OCI-LY7 (cell line): Measurements from ENCODE around the gene PALD1. TPM values are rescaled to one million over a fixed set of nuclear protein-coding genes. Genes with fewer than 3 reads are reported as not detected.

ENCODE experiments used
- BruUV-seq: library from RNA; stranded (reverse); fragments of 400-500 nt; replicated peaks from 2 replicates; lab custom pipeline; 2021; lab: Mats Ljungman, UMichigan
- CTCF ChIA-PET: fragments of 300-600 bp; sonication (Branson Sonifier 250); formaldehyde crosslinking; loops from one replicate; lab custom pipeline; 2022; ENCODE audit warnings: antibody characterized with exemption; ENCODE audit not compliant: unreplicated experiment; lab: Charles Lee
- POLR2A ChIA-PET: fragments of 300-600 bp; sonication (Branson Sonifier 250); formaldehyde crosslinking; loops from one replicate; lab custom pipeline; 2022; ENCODE audit warnings: antibody characterized with exemption; lab: Charles Lee
- DNase-seq: peaks from one replicate; pipeline ENCODE4 v3.0.0-alpha.2; 2015; ENCODE audit warnings: low spot score
- H2AFZ ChIP-seq: fragments of 200-600 bp; sonication (generic), shearing (Covaris generic); 2 replicates; pipeline ENCODE4 v1.6.1; 2014; ENCODE audit warnings: mild to moderate bottlenecking, antibody characterized with exemption, low read length, moderate library complexity
- H3K27ac ChIP-seq: fragments of 200-600 bp; sonication (generic); 2 replicates; pipeline ENCODE4 v1.5.1; 2014; ENCODE audit warnings: mixed run types, low read depth, mild to moderate bottlenecking, moderate library complexity, low read length, inconsistent platforms; ENCODE audit not compliant: poor library complexity, severe bottlenecking
- H3K36me3 ChIP-seq: fragments of 200-600 bp; sonication (generic); 2 replicates; pipeline ENCODE4 v1.6.1; 2014; ENCODE audit warnings: mild to moderate bottlenecking, antibody characterized with exemption, low read length, moderate library complexity, mixed read lengths; ENCODE audit not compliant: insufficient read depth
- H3K4me1 ChIP-seq: fragments of 200-600 bp; sonication (generic); 2 replicates; pipeline ENCODE4 v1.5.1; 2014; ENCODE audit warnings: mild to moderate bottlenecking, low read length; ENCODE audit not compliant: insufficient read depth, poor library complexity, severe bottlenecking
- H3K4me2 ChIP-seq: fragments of 200-600 bp; sonication (generic); 2 replicates; pipeline ENCODE4 v1.6.1; 2014; ENCODE audit warnings: mild to moderate bottlenecking, low read length
- H3K4me3 ChIP-seq: fragments of 200-600 bp; sonication (generic); 2 replicates; pipeline ENCODE4 v1.5.1; 2014; ENCODE audit warnings: mild to moderate bottlenecking, low read depth, low read length; ENCODE audit not compliant: poor library complexity, severe bottlenecking
- H3K79me2 ChIP-seq: fragments of 200-600 bp; sonication (generic); 2 replicates; pipeline ENCODE4 v1.6.1; 2016; ENCODE audit warnings: low read depth, mild to moderate bottlenecking, low read length, moderate library complexity, mixed read lengths; ENCODE audit not compliant: insufficient read depth
- H3K9me2 ChIP-seq: fragments of 200-600 bp; sonication (generic); 2 replicates; pipeline ENCODE4 v1.6.1; 2016; ENCODE audit warnings: mild to moderate bottlenecking, low read length, mixed read lengths; ENCODE audit not compliant: insufficient read depth
- H3K9me3 ChIP-seq: fragments of 200-600 bp; sonication (generic); 2 replicates; pipeline ENCODE4 v1.6.1; 2014; ENCODE audit warnings: mild to moderate bottlenecking, mixed run types, low read length, mixed read lengths
- H4K20me1 ChIP-seq: fragments of 200-600 bp; sonication (generic); 2 replicates; pipeline ENCODE4 v1.6.1; 2014; ENCODE audit warnings: mild to moderate bottlenecking, antibody characterized with exemption, low read length, moderate library complexity, mixed read lengths; ENCODE audit not compliant: insufficient read depth
- EZH2phosphoT487 ChIP-seq: fragments of 200-600 bp; sonication (generic); IDR thresholded peaks from 2 replicates; pipeline ENCODE4 v1.6.1; 2018; ENCODE audit warnings: low read depth, borderline replicate concordance, mild to moderate bottlenecking, mixed run types, antibody characterized with exemption, low read length, moderate library complexity, mixed read lengths
- intact Hi-C: fragments of 100-400 bp; cut with micrococcal nuclease; formaldehyde crosslinking; loops from one replicate; pipeline ENCODE4 v1.10.0; 2022; ENCODE audit not compliant: unreplicated experiment
- total RNA-seq, 2 experiments: library from RNA; depleted of rRNA in 1 of 2; stranded (reverse); fragments of >200 nt in 1 of 2; shearing (Covaris generic) in 1 of 2; gene quantifications; 2 replicates each; pipeline ENCODE4 v1.2.3, GENCODE V29; 2014 to 2022
- TF ChIP-seq, protein P1 (sequence below): fragments of 200-600 bp; sonication (generic); conservative IDR thresholded peaks from 2 replicates; pipeline ENCODE4 v1.5.1; 2014; ENCODE audit warnings: mild to moderate bottlenecking, antibody characterized with exemption, low read length, moderate library complexity, mixed read lengths

The PALD1 gene
- total RNA-seq, 2 experiments from 2014 or later: 52.7 to 66.7 TPM

DNA sequence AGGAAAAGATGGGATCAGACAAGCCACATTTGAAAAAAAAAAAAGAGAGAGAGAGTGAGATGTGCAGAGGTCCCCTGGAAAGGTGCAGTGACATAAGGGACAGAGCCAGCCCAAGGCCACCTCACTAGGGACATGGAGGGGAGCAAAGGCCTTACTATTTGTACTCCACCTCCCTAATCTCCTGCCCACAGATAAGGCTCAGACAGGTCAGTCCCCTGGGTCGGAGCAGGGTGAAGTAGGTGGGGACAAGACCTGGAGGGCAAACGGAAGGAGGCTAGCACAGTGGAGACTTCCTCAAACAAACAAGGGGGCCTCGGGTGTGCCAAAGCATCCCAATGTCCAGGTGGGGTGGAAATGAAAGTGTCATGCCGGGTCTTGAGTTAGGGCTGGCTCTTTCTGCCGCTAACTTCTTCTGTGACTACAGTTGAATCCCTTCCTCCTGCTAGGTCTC is 117.0 kb downstream of the PALD1 start:
- ChIA-PET CTCF (no interaction called here), POLR2A (no interaction called here)
- Histone ChIP-seq H3K4me2 (no peak overlapping the region), H3K79me2 (no peaks in the 10 kb centered on the region), H3K9me3 (no peaks in the 10 kb centered on the region), H3K36me3 (no peaks in the 10 kb centered on the region), H4K20me1 (no peaks in the 10 kb centered on the region), H3K27ac (no peak overlapping the region), H3K4me1 (peaks cover 16% of the 10 kb centered on the region), H2AFZ (no peak overlapping the region), H3K4me3 (no peak overlapping the region), H3K9me2 (no peaks in the 10 kb centered on the region)
- no TSS peak for BruUV-seq
- intact Hi-C loops: no loop called here
- no peak for DNase-seq
- TF ChIP-seq, protein P1, sequence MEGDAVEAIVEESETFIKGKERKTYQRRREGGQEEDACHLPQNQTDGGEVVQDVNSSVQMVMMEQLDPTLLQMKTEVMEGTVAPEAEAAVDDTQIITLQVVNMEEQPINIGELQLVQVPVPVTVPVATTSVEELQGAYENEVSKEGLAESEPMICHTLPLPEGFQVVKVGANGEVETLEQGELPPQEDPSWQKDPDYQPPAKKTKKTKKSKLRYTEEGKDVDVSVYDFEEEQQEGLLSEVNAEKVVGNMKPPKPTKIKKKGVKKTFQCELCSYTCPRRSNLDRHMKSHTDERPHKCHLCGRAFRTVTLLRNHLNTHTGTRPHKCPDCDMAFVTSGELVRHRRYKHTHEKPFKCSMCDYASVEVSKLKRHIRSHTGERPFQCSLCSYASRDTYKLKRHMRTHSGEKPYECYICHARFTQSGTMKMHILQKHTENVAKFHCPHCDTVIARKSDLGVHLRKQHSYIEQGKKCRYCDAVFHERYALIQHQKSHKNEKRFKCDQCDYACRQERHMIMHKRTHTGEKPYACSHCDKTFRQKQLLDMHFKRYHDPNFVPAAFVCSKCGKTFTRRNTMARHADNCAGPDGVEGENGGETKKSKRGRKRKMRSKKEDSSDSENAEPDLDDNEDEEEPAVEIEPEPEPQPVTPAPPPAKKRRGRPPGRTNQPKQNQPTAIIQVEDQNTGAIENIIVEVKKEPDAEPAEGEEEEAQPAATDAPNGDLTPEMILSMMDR: no peak
- TF ChIP-seq EZH2phosphoT487: no peak

DNA sequence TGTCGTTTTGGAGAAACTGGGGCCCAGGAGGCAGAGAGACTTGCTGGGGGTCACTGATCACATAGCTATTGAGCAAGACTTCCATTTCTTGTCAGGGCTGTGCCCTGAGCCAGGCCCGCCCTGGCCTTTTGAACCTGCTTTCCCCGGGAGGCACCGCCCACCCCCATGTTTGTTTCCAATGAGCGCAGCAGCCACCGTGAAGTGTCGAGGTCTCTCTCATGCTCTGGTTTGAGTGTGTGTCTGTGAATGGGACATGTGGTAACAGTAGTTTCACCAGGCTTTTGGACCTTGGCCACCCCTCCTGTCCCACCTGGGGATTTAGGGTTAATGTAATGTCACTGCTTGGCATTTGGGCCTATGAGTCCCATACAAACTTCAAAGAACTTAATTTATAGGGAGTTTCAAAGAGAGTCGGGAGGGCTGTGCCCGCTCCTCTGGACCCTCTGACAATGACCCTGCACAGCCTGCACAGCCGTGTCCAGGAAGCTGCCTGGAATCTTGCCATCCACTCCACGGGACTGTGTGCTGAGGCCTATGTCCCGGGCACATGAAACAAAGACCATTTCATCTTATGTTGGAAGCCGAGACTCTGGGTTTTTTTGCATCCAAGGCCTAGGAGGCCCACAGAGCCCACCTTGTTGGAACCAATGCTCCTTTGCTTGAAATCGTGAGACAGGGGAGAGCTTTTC is 117.7 kb downstream of the PALD1 start:
- Histone ChIP-seq H3K9me3 (no peaks in the 10 kb centered on the region), H3K4me1 (peaks cover 9% of the 10 kb centered on the region), H3K9me2 (no peaks in the 10 kb centered on the region), H4K20me1 (no peaks in the 10 kb centered on the region), H3K36me3 (no peaks in the 10 kb centered on the region), H3K4me2 (no peak overlapping the region), H3K4me3 (no peak overlapping the region), H3K27ac (no peak overlapping the region), H3K79me2 (no peaks in the 10 kb centered on the region), H2AFZ (no peak overlapping the region)
- BruUV-seq: no TSS peak
- POLR2A ChIA-PET: no interaction called here
- TF ChIP-seq EZH2phosphoT487: no peak
- TF ChIP-seq, protein P1: no peak
- DNase-seq: no peak
- intact Hi-C loops: no loop called here
- CTCF ChIA-PET: no interaction called here
